GM12873 (cell line): ENCODE results near the gene NTRK2.

ENCODE experiments used
- TF ChIP-seq, protein P1 (sequence below): IDR thresholded peaks from 2 replicates; pipeline ENCODE4 v1.5.1; 2012; ENCODE audit warnings: low read depth, mild to moderate bottlenecking, moderate library complexity, low read length, control low read depth; ENCODE audit not compliant: insufficient read depth; ENCODE audit errors: missing control alignments

NTRK2 gene

DNA sequence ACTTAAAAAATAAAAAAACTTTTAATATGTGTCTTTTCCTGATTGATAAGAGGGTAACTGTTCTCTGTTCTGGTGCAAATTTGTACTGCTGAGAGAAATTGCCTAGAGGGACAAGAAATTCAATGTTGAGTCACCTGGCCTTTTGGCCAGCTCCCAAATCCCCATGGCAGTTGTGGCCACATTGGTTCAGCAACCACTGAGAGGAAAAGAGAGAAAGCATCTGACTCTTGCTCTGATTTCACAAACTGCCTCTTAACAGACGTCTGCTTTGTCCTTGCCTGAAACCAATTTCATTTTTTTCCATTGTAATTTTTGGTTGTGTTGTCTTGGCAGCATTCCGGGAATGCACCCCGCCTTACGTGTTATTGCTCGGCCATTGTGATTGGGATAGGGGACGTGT, 42.4 kb downstream of the NTRK2 start:
- TF ChIP-seq, protein P1, sequence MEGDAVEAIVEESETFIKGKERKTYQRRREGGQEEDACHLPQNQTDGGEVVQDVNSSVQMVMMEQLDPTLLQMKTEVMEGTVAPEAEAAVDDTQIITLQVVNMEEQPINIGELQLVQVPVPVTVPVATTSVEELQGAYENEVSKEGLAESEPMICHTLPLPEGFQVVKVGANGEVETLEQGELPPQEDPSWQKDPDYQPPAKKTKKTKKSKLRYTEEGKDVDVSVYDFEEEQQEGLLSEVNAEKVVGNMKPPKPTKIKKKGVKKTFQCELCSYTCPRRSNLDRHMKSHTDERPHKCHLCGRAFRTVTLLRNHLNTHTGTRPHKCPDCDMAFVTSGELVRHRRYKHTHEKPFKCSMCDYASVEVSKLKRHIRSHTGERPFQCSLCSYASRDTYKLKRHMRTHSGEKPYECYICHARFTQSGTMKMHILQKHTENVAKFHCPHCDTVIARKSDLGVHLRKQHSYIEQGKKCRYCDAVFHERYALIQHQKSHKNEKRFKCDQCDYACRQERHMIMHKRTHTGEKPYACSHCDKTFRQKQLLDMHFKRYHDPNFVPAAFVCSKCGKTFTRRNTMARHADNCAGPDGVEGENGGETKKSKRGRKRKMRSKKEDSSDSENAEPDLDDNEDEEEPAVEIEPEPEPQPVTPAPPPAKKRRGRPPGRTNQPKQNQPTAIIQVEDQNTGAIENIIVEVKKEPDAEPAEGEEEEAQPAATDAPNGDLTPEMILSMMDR: no peak

DNA sequence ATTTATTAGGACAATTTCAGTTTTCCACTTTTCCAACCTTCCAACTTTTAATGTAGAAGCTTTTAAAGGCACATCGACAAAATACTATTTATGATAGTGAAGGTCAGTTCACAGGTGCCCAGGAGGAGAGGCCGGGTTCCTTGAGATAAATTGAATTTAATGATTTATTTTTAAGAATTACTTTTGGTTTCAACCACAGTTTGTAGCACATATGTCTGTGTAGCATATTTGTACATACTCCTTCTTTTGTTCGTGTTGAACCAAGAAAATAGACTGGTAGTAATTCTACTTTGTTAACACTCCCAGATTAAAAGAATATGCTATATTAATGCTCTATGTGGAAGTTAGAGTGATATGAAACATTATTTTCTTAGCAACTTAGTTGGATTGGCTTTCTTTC, 46.7 kb downstream of the NTRK2 start:
- TF ChIP-seq, protein P1: no peak

DNA sequence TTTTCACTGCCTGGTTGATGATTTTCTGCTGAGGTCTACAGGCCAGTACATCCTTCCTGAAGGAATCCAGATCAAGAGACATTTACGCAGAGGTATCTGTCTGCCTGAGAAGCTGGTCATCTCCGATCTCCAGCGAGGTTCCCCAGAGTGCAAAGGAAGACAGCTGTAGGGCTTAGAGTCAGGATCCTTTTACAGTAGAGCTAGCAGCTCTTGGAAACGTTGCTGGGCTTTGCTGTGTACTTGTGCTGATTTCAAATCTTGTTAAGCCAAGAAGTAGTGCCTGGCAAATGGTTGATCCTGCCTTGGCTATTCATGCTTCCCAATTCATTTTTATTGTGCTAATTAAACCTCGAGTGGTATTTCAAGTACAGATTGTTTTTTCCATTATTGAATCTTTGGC, 48.9 kb downstream of the NTRK2 start:
- TF ChIP-seq, protein P1: no peak

DNA sequence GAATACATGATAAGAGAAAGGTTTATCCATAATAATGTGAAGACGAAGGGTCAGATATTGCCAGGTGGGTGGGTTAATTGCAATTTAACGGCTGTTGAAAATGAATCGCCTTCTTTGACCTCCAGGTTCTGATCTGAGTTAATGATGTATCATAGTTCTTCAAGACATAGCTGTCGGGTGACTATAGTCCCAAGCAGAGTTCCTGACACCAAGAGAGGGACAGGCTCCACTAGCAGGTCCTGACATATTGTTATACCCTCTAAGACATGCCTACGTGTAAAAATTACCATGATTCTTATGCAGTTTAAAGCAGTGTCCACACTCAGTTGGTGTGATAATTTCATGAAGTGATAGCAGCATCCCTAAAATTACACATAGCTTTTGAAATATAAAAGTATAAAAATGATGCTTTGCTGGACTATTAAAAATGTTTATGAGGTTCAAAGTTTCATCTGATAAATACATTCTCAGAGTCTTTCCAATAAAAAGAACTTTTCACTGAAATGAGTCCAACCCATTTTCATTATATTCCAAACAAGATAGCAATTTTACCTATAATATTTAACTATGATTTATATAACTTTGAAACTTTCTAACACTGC, 53.0 kb downstream of the NTRK2 start:
- TF ChIP-seq, protein P1: no peak

DNA sequence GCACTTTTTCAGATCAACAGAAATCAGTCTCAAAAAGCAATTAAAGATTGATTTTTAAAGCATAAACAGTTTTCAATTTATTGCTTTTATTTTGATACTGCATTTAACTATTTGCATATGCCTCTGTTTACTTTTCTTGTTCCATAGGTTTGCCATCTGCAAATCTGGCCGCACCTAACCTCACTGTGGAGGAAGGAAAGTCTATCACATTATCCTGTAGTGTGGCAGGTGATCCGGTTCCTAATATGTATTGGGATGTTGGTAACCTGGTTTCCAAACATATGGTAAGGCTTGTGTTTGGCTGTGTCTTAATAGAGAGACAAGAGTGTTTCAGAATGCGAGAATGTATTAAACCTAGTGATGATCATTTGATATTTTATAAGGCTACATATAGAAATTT, 53.9 kb downstream of the NTRK2 start:
- TF ChIP-seq, protein P1: no peak

DNA sequence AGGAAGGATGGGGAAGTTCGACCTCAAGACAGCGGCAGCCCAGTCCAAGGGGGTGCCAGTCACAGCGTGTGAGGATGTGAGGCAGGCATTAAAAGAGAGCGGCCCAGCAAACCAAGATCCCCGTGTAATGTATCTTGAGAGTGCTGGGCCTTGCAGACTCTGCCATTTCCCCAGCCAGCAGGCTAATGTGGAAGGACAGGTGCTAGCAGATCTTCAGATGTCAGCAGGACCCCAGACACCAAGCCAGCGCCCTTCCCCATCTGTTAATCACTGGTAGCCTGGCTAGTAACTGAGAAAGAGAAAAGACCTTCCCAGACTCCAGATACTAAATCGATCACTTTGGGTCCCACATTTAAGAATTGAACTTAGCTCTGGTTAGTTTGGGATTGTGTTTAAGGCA, 62.2 kb downstream of the NTRK2 start:
- TF ChIP-seq, protein P1: no peak

DNA sequence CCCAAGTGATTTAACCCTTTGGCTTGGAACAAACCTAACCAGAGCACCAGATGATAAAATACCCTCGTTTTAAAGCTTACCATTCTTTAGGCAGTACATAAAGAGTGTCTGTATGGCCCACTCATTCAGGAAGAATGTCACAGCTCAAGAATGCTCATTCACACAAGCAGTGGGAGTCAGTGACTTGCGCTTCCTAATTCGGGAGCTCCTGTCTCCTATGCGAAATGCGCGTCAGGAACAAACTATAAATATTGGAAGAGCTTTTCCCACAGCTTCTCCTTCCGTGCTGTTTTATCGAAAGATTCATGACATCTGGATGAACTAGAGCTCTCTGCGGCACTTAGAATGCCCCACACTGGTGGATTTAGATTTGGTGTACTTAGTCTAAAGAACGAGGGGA, 66.6 kb downstream of the NTRK2 start:
- TF ChIP-seq, protein P1: no peak
